Measurements from ENCODE around the gene SLC2A11. TPM values are rescaled to one million over a fixed set of nuclear protein-coding genes. Genes with fewer than 3 reads are reported as not detected.

Gene SLC2A11
- total RNA-seq, 1 experiment from 2014 or later, result 26.9 TPM

- intact Hi-C loops (cut with micrococcal nuclease; ENCODE audit: unreplicated experiment), result no loop called here
- Histone ChIP-seq H3K27ac (no peak overlapping the region), H3K9me3 (ENCODE audit: insufficient read depth, low read depth) (no peaks in the 10 kb centered on the region), H3K4me2 (no peak overlapping the region), H3F3A (ENCODE audit: insufficient read depth, low read depth) (no peaks in the 10 kb centered on the region), H2AFZ (no peak overlapping the region), H3K9me2 (ENCODE audit: insufficient read depth) (no peaks in the 10 kb centered on the region), H3K36me3 (ENCODE audit: low read depth) (no peaks in the 10 kb centered on the region), H3K27me3 (ENCODE audit: insufficient read depth, low read depth) (no peaks in the 10 kb centered on the region), H3K4me3 (no peak overlapping the region), H3K79me2 (ENCODE audit: low read depth) (no peaks in the 10 kb centered on the region), H4K20me1 (ENCODE audit: insufficient read depth) (peaks cover 14% of the 10 kb centered on the region), H3K4me1 (replicated peaks; ENCODE audit: insufficient read depth) (no peaks in the 10 kb centered on the region)
- POLR2A ChIA-PET (ENCODE audit: unreplicated experiment), result no interaction called here
- BruUV-seq (replicated peaks), result no TSS peak
- DNase-seq, result no peak
- TF ChIP-seq EZH2 (IDR thresholded peaks at IDR 0.05; ENCODE audit: low read depth), result no peak
- CTCF ChIA-PET, result no interaction called here
Measured at GRCh38 chr22:23832226-23833016, 25.3 kb upstream of the SLC2A11 start.

- CTCF ChIA-PET, result no interaction called here
- H4K20me1 ChIP-seq (ENCODE audit: insufficient read depth), result peaks cover 14% of the 10 kb centered on the region
- no peaks in the 10 kb centered on the region for H3K27me3 ChIP-seq (ENCODE audit: insufficient read depth, low read depth)
- H3K36me3 ChIP-seq (ENCODE audit: low read depth), result no peaks in the 10 kb centered on the region
- POLR2A ChIA-PET (ENCODE audit: unreplicated experiment), result no interaction called here
- intact Hi-C loops (cut with micrococcal nuclease; ENCODE audit: unreplicated experiment), result no loop called here
- H3K4me3 ChIP-seq, result no peak overlapping the region
- TF ChIP-seq CTCF (conservative IDR thresholded peaks at IDR 0.05) (no peak), EZH2 (IDR thresholded peaks at IDR 0.05; ENCODE audit: low read depth) (no peak)
- H3F3A ChIP-seq (ENCODE audit: insufficient read depth, low read depth), result no peaks in the 10 kb centered on the region
- no peak overlapping the region for H2AFZ ChIP-seq
- no peaks in the 10 kb centered on the region for H3K9me3 ChIP-seq (ENCODE audit: insufficient read depth, low read depth)
- H3K27ac ChIP-seq, result no peak overlapping the region
- BruUV-seq (replicated peaks), result no TSS peak
- no peak for DNase-seq
- H3K79me2 ChIP-seq (ENCODE audit: low read depth), result no peaks in the 10 kb centered on the region
- no peak overlapping the region for H3K4me2 ChIP-seq
- no peaks in the 10 kb centered on the region for H3K9me2 ChIP-seq (ENCODE audit: insufficient read depth)
- H3K4me1 ChIP-seq (replicated peaks; ENCODE audit: insufficient read depth), result no peaks in the 10 kb centered on the region
Measured at GRCh38 chr22:23833017-23833751, 24.5 kb upstream of the SLC2A11 start.

GRCh38 chr22:23833911-23834317 lies 23.8 kb upstream of the SLC2A11 start:
- intact Hi-C loops (cut with micrococcal nuclease; ENCODE audit: unreplicated experiment), result no loop called here
- Histone ChIP-seq H3K9me3 (ENCODE audit: insufficient read depth, low read depth) (no peaks in the 10 kb centered on the region), H3K27ac (no peak overlapping the region), H4K20me1 (ENCODE audit: insufficient read depth) (peaks cover 14% of the 10 kb centered on the region), H3K9me2 (ENCODE audit: insufficient read depth) (no peaks in the 10 kb centered on the region), H2AFZ (no peak overlapping the region), H3K4me2 (no peak overlapping the region), H3K36me3 (ENCODE audit: low read depth) (no peaks in the 10 kb centered on the region), H3F3A (ENCODE audit: insufficient read depth, low read depth) (no peaks in the 10 kb centered on the region), H3K79me2 (ENCODE audit: low read depth) (no peaks in the 10 kb centered on the region), H3K27me3 (ENCODE audit: insufficient read depth, low read depth) (no peaks in the 10 kb centered on the region), H3K4me1 (replicated peaks; ENCODE audit: insufficient read depth) (no peaks in the 10 kb centered on the region), H3K4me3 (no peak overlapping the region)
- ChIA-PET CTCF (no interaction called here), POLR2A (ENCODE audit: unreplicated experiment) (no interaction called here)
- TF ChIP-seq EZH2 (IDR thresholded peaks at IDR 0.05; ENCODE audit: low read depth) (no peak), CTCF (conservative IDR thresholded peaks at IDR 0.05) (no peak)
- no TSS peak for BruUV-seq (replicated peaks)
- no peak for DNase-seq
